Caki2 (cell line): ENCODE measurements around the gene CD7. TPM values are rescaled to one million over a fixed set of nuclear protein-coding genes. Genes with fewer than 3 reads are reported as not detected.

Experiments used
- DNase-seq: peaks from one replicate; pipeline ENCODE4 v3.0.0-alpha.2; 2015; ENCODE audit warnings: low read depth
- in situ Hi-C: cut with HindIII; loops from 2 replicates; pipeline ENCODE4 v1.10.0; 2016; ENCODE audit warnings: low sequenced_read_pairs, low pct_unique_long_range_greater_than_20kb, mixed read lengths
- total RNA-seq: library from RNA; depleted of rRNA; stranded (reverse); fragments of >200 nt; shearing (Covaris generic); gene quantifications from 2 replicates; pipeline ENCODE4 v1.2.3, GENCODE V29; 2014; ENCODE audit warnings: low replicate concordance

Gene CD7
- total RNA-seq, 1 experiment from 2014 or later, result not detected

DNA sequence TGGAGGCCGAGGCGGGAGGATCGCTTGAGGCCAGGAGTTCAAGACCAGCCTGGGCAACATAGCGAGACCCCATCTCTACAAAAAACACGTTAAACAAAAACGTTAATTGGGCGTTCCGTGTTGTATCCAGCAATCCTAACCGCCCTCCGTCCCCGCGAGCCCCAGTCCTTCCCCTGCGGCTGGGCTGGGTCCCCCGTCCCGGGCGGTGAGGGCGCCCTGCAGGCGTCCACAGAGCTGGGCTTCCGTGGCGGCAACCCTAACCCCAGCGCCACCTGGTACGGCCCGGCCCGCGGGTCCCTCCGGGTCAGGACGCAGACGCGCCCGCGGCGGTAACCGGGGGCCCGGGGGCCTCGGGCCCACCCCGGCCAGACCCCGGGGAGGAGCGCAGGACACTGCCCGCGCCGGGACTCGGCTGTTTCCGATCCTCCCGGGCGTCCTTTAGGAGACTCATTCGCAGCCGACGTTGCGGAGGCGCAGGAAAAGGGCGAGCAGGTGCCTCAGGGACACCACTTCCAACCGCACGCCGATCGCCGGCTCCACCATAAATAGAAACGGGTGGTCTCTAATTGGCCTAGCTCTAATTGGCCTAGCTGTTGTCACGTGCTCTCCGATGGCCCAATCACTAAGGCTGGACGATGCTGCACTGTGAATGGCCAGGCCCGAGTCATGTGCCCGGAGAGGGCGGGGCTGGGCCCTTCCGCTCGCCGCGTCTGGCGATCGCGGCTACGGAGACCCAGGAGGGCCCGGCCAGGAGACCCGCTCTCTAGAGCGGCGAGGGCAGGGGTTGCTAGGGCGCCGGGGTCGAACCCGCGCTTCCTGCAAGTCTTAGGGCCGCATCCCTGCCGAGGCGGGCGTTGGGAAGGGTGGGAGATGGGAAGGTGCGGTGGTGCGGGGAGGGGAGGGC, 24.9 kb downstream of the CD7 start:
- DNase-seq, result peak; percentile 98
- in situ Hi-C loops, result no loop called here

DNA sequence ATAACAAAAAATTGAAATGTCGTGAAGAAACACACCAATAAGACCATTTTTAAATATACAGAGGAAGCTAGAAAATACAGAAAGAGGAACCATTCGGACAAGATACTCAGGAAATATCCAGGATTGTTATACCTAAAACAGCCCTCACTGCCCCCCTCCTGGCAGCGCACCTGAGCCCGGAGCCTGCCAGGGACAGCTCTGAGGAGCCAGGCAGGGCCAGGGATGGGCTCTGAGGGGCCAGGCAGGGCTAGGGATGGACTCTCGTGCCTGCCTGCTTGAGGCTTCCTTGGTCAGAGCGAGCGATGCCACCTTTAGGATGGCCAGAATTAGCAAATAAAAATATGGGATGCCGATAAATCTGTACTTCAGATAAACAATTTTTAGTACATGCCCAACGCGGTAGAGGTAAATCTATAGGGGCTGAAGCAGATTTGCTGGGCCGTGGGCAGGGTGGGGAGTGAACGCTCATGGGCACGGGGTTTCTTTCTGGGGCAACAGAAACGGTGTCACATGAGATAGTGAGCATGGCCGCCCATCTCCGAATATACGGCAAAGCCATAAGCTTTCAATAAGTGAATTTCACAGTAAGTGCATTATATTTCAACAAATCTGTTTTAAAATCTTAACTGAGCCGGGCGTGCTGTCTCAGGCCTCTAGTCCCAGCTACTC, 25.7 kb downstream of the CD7 start:
- in situ Hi-C loops, result no loop called here
- no peak for DNase-seq

DNA sequence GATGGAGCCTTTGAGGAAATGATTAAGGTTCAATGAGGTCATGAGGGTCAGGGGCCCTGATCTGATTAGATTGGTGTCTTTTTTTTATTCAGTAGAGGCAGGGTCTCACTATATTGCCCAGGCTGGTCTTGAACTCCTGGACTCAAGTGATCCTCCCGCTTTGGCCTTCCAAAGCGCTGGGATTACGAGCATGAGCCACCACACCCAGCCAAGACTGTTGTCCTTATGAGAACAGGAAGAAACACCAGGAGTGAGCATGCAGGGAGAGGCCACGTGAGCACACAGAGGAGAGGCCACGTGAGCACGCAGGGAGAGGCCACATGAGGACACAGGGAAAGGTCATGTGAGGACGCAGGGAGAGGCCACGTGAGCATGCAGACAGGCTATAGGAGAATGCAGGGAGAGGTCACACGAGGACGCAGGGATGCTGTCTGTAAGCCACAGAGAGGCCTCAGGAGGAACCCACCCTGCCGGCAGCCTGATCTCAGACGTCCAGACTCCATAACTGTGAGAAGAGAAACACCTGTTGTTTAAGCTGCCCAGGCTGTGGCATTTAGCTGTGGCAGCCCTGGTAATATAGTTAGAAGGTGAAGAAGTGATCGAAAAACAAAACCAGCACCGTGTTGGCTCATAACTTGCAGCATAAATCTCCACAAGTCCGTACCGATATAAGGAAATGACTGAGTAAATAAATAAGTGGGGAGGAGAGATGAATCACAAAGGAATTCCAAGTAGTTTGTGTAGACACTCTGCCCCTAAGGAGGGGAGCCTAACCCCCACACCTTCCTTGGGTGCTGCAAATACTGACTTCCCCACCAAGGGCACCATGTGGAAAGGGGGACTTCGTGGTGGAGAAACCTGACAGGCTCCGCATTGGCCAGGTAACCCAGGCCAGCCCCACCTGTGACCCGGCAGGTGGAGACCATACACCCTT, 29.3 kb downstream of the CD7 start:
- in situ Hi-C loops, result no loop called here
- peak; percentile 97 for DNase-seq

DNA sequence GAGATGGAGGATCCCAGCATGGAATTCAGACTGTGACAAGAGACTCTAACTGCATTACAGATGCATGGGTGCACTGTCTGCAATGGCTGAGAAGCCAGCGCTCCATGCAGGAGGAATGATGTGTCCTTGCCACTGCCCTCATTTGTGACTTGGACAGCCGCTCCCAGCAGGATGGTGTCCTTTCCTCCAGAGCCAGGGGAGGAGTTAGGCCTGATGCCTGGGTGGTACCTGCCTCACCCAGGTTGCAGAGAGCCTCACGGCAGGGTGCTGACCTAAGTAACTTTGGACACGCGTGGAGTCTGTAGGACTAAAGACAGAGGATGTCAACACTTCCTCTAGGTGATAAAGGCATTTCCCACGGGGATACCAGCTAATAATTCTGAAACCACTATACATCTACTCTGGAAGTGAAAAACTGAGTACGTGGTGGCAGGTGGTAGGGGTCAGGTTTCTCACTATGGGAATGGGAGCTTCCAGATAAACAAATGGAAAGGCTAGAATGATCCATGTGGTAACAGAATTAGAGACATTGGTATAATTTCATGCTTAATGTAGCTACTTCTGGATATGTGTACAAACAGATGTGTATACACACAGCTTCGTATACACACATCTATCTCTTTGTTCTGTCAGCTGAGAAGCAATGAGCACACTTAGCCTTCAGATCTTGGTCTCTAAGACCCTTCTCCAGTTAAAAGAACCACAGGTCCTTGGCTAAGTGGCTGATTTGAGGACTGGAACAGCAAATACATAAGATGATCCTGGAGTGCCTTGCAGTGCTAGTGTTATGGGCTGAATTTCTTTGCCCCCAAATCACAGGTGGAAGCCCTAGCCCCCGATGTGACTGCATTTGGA, 30.2 kb downstream of the CD7 start:
- in situ Hi-C loops, result no loop called here
- DNase-seq, result no peak

DNA sequence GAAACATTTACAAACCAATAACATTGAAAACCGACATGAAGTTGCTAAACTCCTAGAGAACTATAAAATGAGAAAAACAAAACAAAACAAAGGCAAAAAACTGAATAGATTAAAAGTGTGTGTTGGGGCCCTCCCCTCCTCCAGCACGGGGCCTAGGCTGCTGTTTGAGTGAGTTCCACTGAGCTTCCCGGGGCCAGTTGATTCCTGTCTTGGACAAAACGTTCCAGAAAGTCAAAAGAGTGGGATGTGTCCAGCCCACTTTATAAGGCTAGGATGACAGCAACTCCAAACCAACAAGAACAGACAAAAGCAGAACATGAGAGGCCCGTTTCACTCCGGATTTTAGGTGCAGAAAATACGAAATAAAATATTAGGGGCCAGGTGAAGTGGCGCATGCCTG, 32.3 kb downstream of the CD7 start:
- in situ Hi-C loops, result no loop called here

DNA sequence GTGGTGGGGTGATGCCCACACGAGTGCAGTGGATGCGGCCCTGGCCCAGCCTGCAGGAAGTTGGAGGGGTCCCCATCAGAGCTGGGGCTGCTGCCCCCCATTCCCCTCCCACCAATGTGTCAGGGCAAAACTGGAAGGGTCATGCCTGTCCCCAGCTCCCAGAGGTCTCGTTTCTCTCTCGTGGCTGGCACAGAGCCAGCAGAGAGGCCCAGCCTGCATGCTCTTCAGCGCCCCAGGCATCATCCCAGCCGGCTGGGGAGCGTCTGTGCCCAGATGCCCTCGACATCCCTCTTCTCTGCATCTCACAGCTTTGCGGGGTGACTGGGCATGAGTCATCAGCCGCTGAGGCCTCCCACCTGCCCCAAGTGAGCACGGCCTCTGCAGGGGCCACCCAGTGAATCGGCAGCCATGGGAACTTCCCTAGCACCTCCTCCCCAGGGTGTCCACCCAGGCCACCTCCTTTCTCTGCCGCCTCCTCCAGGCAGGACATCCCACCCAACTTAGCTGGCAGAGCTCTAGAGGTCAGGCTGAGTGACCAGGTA, 34.1 kb downstream of the CD7 start:
- in situ Hi-C loops, result no loop called here
- peak; percentile 78 for DNase-seq

More for the DNA sequence above, 32.3 kb downstream of the CD7 start:
- no peak for DNase-seq

DNA sequence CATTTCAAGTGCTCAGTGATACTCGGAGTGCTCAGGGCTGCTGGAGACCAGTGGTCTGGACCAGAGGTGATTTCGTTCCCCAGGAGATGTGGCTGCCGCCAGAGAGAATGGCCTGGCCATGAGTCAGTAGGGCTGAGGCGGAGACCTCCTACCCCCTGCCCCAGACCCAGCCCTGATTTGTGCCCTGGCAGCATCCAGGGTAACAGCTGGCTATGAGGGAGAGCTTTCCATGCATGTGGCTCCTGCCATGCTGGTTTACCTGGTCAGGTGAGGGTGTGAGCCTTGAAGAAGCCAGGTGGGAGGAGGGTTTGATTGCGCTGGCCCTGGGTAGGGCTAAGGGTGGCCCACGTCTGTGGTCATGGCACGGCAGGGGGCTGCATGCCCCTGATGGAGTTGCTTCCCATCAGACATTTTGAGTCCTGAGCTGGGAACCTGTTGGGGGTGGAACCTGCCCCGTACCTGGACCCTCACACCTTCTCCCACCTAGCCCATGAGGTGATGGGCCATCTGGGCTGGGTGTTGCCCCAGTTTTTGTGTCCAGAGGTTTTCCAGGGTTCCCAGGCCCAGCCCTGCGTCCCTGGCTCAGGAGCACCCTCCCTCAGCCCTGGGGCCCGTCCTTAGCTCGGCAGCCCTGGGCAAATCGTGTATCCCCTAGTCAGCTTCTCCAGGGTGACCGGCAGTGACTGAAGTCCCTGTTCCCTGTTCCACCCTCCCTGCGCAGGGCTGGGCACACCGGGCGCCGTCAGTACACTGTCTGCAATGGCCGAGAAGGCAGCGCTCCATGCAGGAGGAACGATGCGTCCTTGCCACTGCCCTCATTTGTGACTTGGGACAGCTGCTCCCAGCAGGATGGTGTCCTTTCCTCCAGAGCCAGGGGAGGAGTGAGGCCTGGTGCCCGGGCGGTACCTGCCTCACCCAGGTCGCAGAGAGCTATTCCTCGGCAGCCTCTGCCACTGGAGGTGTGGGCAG, 34.9 kb downstream of the CD7 start:
- in situ Hi-C loops, result no loop called here
- no peak for DNase-seq

DNA sequence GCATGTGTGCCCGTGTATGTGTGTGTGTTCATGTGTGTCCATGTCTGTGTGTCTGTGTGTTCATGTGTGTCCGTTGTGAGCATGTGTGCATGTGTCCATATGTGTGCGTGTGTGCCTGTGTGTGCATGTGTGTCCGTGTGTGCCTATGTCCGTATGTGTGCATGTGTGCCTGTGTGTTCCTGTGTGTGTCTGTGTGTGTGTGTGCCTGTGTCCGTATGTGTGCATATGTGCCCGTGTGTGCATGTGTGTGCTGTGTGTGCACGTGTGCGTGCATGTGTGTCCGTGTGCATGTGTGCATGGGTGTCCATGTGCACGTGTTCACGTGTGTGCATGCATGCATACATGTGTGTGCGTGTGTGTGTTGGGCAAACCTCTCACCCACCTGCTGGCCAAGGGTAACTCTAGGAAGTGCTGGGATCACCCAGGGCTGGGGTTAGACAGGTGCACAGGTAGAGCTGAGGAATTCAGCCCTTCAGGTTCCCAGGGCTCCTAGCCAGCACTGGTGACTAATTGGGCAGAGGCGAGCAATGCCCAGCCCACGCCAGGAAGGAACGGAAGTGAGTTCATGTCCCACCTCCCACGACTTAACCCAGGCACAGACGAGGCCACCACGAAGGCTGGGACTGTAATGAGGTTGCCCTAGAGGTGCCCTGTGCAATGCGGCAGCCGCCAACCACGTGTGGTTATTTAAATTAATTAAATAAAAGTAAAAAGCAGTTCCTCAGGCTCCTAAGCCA, 35.7 kb downstream of the CD7 start:
- DNase-seq, result peak; percentile 60

DNA sequence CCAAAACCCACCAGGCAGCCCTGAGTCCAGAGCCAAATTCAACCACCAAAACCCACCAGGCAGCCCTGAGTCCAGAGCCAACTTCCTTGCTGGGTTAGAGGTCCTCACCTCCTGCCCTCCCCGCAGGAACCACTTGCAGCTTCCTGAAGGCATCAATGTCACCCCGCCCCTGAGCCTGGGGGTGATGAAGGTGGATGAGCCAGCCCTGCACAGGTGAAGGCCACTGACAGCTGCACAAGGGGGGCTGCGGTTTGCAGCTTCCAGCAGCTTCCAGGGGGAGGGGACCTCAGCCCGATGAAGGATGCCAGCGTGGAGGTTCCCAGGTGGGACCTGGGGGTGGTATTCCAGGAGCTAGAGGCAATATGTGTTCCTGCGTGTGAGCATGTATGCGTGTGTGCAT, 36.3 kb downstream of the CD7 start:
- in situ Hi-C loops, result no loop called here
- DNase-seq, result no peak

More for the DNA sequence above, 35.7 kb downstream of the CD7 start:
- in situ Hi-C loops, result no loop called here

DNA sequence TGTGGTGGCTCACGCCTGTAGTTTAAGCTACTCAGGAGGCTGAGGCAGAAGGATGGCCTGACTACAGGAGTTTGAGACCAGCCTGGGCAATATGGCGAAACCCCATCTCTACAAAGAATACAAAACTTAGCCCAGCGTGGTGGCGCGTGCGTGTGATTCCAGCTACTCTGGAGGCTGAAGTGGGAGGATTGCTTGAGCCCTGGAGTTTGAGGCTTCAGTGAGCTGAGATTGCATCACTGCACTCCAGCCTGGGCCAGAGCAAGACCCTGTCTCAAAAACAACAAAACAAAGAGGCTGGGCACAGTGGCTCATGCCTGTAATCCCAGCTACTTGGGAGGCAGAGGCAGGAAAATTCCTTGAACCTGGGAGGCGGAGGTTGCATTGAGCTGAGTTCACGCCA, 36.9 kb downstream of the CD7 start:
- in situ Hi-C loops, result no loop called here
- no peak for DNase-seq

DNA sequence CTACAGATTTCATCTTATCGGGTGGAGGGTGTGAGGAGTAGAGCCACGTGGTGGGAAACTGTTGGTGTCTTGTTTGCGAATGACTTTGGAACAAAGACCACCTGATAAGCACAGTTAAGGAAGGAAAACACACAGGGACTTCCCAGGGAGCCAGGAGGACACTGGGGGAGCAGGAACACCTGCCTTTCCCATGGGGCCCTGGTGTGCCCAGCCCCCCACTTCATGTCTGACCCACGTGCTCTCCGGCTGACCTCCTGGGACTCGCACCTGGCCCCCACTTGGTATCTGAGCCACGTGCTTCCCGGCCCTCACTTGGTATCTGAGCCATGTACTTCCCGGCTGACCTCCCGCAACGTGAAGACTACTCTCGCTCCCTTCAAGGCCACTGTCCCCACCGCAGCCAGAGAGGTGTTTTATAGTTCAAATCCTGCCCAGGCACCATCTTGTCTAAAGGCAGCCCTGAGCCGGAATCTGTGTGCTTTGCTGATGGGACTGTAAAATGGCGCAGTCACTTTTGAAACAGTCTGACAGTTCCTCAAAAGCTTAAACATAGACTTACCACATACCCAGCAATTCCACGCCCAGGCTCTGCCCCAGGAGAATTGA, 38.5 kb downstream of the CD7 start:
- in situ Hi-C loops, result no loop called here
- no peak for DNase-seq

DNA sequence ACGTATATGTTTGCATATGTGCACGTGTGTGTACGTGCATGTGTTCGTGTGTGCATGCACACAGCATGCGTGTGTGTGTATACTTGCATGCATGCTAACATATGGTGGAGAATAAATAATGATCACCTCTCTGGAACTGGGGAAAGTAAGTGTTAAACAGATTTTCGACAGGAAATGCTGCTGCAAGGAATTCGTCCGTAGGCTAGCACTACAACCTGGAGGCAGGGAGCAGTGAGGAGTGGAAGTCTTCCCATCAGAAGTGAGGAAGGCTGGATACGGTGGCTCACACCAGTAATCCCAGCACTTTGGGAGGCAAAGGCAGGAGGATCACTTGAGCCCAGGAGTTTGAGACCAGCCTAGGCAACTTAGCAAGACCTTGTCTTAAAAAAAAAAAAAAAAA, 39.1 kb downstream of the CD7 start:
- DNase-seq, result no peak

DNA sequence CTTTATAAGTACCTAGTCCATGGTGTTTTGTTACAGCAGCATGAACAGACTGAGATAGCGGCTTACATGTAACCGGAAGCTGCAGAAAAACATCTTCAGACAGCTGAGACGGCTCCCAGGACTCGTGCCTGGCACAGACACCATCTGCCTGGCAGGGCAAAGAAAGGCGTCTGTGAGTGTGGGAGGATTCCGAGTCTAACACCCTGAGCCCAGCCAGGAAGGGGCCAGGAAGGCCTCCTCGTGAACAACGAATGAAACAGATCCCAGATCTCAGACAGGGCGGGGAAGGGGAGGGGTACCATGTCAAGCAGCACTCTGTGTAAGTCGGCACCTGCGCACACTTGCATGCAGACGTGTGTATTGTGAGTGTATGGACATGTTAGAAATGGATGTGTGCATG, 39.6 kb downstream of the CD7 start:
- in situ Hi-C loops, result no loop called here
- no peak for DNase-seq

More for the DNA sequence above, 39.1 kb downstream of the CD7 start:
- in situ Hi-C loops, result no loop called here

DNA sequence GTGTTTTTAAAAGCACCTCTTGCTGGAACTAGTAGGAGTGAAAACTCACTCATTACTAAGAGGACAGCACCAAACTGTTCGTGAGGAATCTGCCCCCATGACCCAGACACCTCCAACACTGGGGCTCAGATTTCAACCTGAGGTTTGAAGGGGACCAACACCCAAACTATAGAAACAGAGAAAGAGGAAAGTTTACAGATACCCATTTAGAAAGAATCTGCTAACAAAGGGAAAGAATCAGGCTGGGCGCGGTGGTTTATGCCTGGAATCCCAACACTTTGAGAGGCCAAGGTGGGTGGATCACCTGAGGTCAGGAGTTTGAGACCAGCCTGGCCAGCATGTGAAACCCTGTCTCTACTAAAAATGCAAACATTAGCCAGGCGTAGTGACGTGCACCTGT, 40.5 kb downstream of the CD7 start:
- in situ Hi-C loops, result no loop called here
- no peak for DNase-seq

DNA sequence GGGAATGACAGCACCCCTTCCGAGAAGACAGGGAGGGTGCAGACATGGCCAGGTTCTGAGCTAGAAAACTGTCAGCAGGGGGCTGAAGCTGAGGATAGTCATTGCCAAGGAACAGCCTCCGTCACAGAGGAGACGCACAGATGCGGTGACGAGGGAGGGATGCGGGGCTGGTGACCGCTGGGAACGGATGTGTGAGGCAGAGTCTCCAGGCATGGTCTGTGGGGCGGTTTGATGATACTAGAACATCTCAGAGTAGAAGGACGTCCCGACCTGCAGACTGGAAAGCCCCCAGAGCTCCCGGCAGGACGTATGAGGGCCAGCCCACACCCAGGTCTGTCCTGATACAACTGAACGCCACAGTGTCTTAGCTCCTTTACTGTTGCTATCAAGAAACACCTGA, 42.1 kb downstream of the CD7 start:
- in situ Hi-C loops, result no loop called here
- DNase-seq, result no peak
